HCT116 (cell line): Measurements from ENCODE around the gene GABRA5. TPM values are rescaled to one million over a fixed set of nuclear protein-coding genes. Genes with fewer than 3 reads are reported as not detected.
A peak's percentile ranks its signal among the peaks of the same experiment; 100 is the strongest.

Experiments used
- ATAC-seq: fragments of 200-7000 bp; cut with Tn5 transposase; 2 replicates; pipeline ENCODE4 v1.9.1; 2020; ENCODE audit warnings: mild to moderate bottlenecking, moderate library complexity
- BruUV-seq: library from RNA; stranded (reverse); fragments of 400-500 nt; replicated peaks from 2 replicates; lab custom pipeline; 2021; lab: Mats Ljungman, UMichigan
- CTCF ChIA-PET: fragments of 300-600 bp; sonication (Branson Sonifier 250); formaldehyde crosslinking; loops from one replicate; lab custom pipeline; 2021; ENCODE audit warnings: antibody characterized with exemption; lab: Charles Lee
- POLR2A ChIA-PET: fragments of 300-600, 350-600 bp; sonication (Branson Sonifier 250); formaldehyde crosslinking; loops from one replicate; lab custom pipeline; 2021; ENCODE audit warnings: antibody characterized with exemption; lab: Charles Lee
- RAD21 ChIA-PET, 2 experiments: fragments of 300-600 bp; sonication (Branson Sonifier 250); formaldehyde crosslinking; loops; one replicate each; lab custom pipeline; 2023; ENCODE audit warnings: low total read pairs in 2 of 2; ENCODE audit not compliant: uncharacterized antibody in 2 of 2, unreplicated experiment in 2 of 2, low non-redundant PET in 1 of 2; lab: Charles Lee
- DNase-seq: peaks from one replicate; pipeline ENCODE4 v3.0.0-alpha.2; 2010; ENCODE audit warnings: low read depth, low spot score
- H2AFZ ChIP-seq: fragments of 200-600 bp; shearing (Covaris generic), sonication (generic); 2 replicates; pipeline ENCODE4 v1.6.1; 2017; ENCODE audit warnings: low read depth, mixed run types, mixed read lengths, antibody characterized with exemption, low read length; ENCODE audit not compliant: poor library complexity, severe bottlenecking
- H3K27ac ChIP-seq: 2 replicates; pipeline ENCODE4 v1.5.1; 2012; ENCODE audit warnings: low read depth, low read length
- H3K27me3 ChIP-seq: fragments of 200-600 bp; sonication (generic); 2 replicates; pipeline ENCODE4 v1.6.1; 2016; ENCODE audit warnings: mixed run types, low read length, mixed read lengths; ENCODE audit not compliant: insufficient read depth
- H3K36me3 ChIP-seq, 2 experiments: fragments of 200-500 bp in 1 of 2; fragments of 200-600 bp in 1 of 2; sonication (Bioruptor generic) in 1 of 2; sonication (generic) in 1 of 2; 2 replicates each; pipeline versions ENCODE4 v1.5.1 to v1.6.1; 2014 to 2016; ENCODE audit warnings: low read length in 2 of 2, inconsistent platforms in 1 of 2, mixed read lengths in 1 of 2, mixed run types in 1 of 2; ENCODE audit not compliant: insufficient read depth in 2 of 2, control insufficient read depth in 1 of 2
- H3K4me1 ChIP-seq, 2 experiments: fragments of 200-600 bp in 1 of 2; sonication (generic) in 1 of 2; 2 replicates each; pipeline versions ENCODE4 v1.5.1 to v1.6.1; 2012 to 2017; ENCODE audit warnings: low read length in 2 of 2, inconsistent platforms in 1 of 2, mild to moderate bottlenecking in 1 of 2, mixed read lengths in 1 of 2, mixed run types in 1 of 2, moderate library complexity in 1 of 2; ENCODE audit not compliant: insufficient read depth in 2 of 2, control insufficient read depth in 1 of 2
- H3K4me2 ChIP-seq: fragments of 200-600 bp; sonication (generic); 2 replicates; pipeline ENCODE4 v1.6.1; 2017; ENCODE audit warnings: mixed run types, low read length, mixed read lengths
- H3K4me3 ChIP-seq, 2 experiments: fragments of 200-600 bp in 1 of 2; sonication (generic) in 1 of 2; replicated peaks in 1 of 2; 2 replicates each; pipeline ENCODE4 v1.5.1; 2011 to 2016; ENCODE audit warnings: low read length in 2 of 2, control low read depth in 1 of 2, low read depth in 1 of 2, mild to moderate bottlenecking in 1 of 2, mixed read lengths in 1 of 2, mixed run types in 1 of 2
- H3K79me2 ChIP-seq: fragments of 200-600 bp; sonication (generic); 2 replicates; pipeline ENCODE4 v1.6.1; 2017; ENCODE audit warnings: mild to moderate bottlenecking, mixed run types, low read length, moderate library complexity, mixed read lengths; ENCODE audit not compliant: insufficient read depth
- H3K9ac ChIP-seq: fragments of 200-600 bp; sonication (generic); 2 replicates; pipeline ENCODE4 v1.6.1; 2016; ENCODE audit warnings: low read length, mixed read lengths
- H3K9me2 ChIP-seq: fragments of 200-600 bp; sonication (generic), shearing (Covaris generic); 2 replicates; pipeline ENCODE4 v1.6.1; 2017; ENCODE audit warnings: mixed run types, mild to moderate bottlenecking, moderate library complexity; ENCODE audit not compliant: insufficient read depth
- H3K9me3 ChIP-seq, 2 experiments: fragments of 200-500 bp in 1 of 2; fragments of 200-600 bp in 1 of 2; sonication (Bioruptor generic) in 1 of 2; sonication (generic) in 1 of 2; 2 replicates each; pipeline ENCODE4 v1.6.1; 2014 to 2017; ENCODE audit warnings: low read length in 2 of 2, mixed read lengths in 2 of 2, inconsistent platforms in 1 of 2, low read depth in 1 of 2, mild to moderate bottlenecking in 1 of 2, mixed run types in 1 of 2, moderate library complexity in 1 of 2; ENCODE audit not compliant: control insufficient read depth in 1 of 2, insufficient read depth in 1 of 2
- H4K20me1 ChIP-seq: fragments of 200-600 bp; sonication (generic), shearing (Covaris generic); 2 replicates; pipeline ENCODE4 v1.6.1; 2017; ENCODE audit warnings: mixed run types, mild to moderate bottlenecking, moderate library complexity; ENCODE audit not compliant: insufficient read depth
- CBX3 ChIP-seq: IDR thresholded peaks from 2 replicates; pipeline ENCODE4 v1.6.1; 2012; ENCODE audit warnings: low read depth
- CEBPB ChIP-seq: IDR thresholded peaks from 2 replicates; pipeline ENCODE4 v1.6.1; 2012; ENCODE audit warnings: low read depth
- ELF1 ChIP-seq: IDR thresholded peaks from 2 replicates; pipeline ENCODE4 v1.6.1; 2012; ENCODE audit warnings: low read depth, borderline replicate concordance
- POLR2AphosphoS5 ChIP-seq: IDR thresholded peaks from 2 replicates; pipeline ENCODE4 v1.6.1; 2011; ENCODE audit warnings: mild to moderate bottlenecking, low read depth, low read length, moderate library complexity
- RAD21 ChIP-seq: IDR thresholded peaks from 2 replicates; pipeline ENCODE4 v1.6.1; 2012; ENCODE audit warnings: low read depth, mild to moderate bottlenecking
- SRF ChIP-seq: IDR thresholded peaks from 2 replicates; pipeline ENCODE4 v1.6.1; 2012; ENCODE audit warnings: low read depth
- intact Hi-C: fragments of 100-400 bp; cut with micrococcal nuclease; formaldehyde crosslinking; loops from 2 replicates; pipeline ENCODE4 v1.10.0; 2022
- total RNA-seq: library from RNA; stranded (reverse); gene quantifications from one replicate; pipeline ENCODE4 v1.2.1, GENCODE V29; 2021; ENCODE audit not compliant: unreplicated experiment
- TF ChIP-seq, protein P1 (sequence below), 3 experiments: fragments of 200-600 bp in 1 of 3; sonication (generic) in 1 of 3; IDR thresholded peaks in 2 of 3; conservative IDR thresholded peaks in 1 of 3; 2 replicates each; pipeline ENCODE4 v1.5.1; 2012 to 2017; ENCODE audit warnings: low read depth in 2 of 3, low read length in 2 of 3, antibody characterized with exemption in 1 of 3, borderline replicate concordance in 1 of 3, control low read depth in 1 of 3, mild to moderate bottlenecking in 1 of 3, mixed read lengths in 1 of 3, mixed run types in 1 of 3, moderate library complexity in 1 of 3; ENCODE audit not compliant: insufficient read depth in 1 of 3
- TF ChIP-seq, protein P2 (sequence below): IDR thresholded peaks from 2 replicates; pipeline ENCODE4 v1.6.1; 2012
- TF ChIP-seq, protein P3 (sequence below): IDR thresholded peaks from 2 replicates; pipeline ENCODE4 v1.6.1; 2011; ENCODE audit warnings: mild to moderate bottlenecking, low read length, moderate library complexity; ENCODE audit not compliant: insufficient replicate concordance; ENCODE audit errors: extremely low read depth
- TF ChIP-seq, protein P4 (sequence below): IDR thresholded peaks from 2 replicates; pipeline ENCODE4 v1.6.1; 2012; ENCODE audit warnings: low read depth

The GABRA5 gene
- total RNA-seq, 1 experiment from 2014 or later, result not detected

DNA sequence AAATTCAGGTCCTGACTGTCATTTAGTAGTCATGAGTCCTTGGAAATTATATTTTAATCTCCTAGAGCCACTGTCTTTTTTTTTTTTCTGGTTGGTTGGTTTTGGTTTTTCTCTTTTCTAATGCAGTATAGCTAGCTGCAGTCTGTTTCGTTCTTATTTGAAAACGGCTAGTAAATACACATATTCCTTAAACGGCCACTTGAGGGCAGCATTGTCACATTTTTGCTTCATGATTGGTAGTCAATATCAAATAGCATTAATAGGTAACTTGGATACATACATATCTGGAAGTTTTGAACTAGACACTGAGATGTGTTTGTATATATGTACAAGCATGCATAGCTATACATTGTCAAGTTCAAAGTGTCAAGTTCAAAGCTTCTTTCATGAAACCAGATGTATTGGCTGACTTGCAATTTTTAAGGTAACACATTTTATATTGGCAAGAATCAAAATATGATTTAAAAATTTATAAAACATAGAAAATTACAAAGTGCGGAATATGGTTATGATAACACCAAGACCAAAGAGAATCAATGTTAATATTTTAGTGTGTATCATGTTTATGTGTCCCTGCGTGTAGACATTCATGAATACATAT lies 22.5 kb downstream of the GABRA5 start:
- no peaks in the 10 kb centered on the region for H3K79me2 ChIP-seq
- TF ChIP-seq CBX3 (no peak), RAD21 (peak; percentile 34; the same call in 1 of the 2 replicates), POLR2AphosphoS5 (no peak), CEBPB (no peak), ELF1 (no peak), SRF (no peak)
- TF ChIP-seq, protein P1, sequence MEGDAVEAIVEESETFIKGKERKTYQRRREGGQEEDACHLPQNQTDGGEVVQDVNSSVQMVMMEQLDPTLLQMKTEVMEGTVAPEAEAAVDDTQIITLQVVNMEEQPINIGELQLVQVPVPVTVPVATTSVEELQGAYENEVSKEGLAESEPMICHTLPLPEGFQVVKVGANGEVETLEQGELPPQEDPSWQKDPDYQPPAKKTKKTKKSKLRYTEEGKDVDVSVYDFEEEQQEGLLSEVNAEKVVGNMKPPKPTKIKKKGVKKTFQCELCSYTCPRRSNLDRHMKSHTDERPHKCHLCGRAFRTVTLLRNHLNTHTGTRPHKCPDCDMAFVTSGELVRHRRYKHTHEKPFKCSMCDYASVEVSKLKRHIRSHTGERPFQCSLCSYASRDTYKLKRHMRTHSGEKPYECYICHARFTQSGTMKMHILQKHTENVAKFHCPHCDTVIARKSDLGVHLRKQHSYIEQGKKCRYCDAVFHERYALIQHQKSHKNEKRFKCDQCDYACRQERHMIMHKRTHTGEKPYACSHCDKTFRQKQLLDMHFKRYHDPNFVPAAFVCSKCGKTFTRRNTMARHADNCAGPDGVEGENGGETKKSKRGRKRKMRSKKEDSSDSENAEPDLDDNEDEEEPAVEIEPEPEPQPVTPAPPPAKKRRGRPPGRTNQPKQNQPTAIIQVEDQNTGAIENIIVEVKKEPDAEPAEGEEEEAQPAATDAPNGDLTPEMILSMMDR (IDR thresholded peaks at IDR 0.05 in 2 of 3, conservative IDR thresholded peaks at IDR 0.05 in 1 of 3; ENCODE audit: borderline replicate concordance in 1 of 3, insufficient read depth in 1 of 3, low read depth in 2 of 3, low read length in 2 of 3), result peak in 2 of 3 experiments; percentile 17 to 72; a peak in 2 of 6 replicates
- TF ChIP-seq, protein P2, sequence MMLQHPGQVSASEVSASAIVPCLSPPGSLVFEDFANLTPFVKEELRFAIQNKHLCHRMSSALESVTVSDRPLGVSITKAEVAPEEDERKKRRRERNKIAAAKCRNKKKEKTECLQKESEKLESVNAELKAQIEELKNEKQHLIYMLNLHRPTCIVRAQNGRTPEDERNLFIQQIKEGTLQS, result no peak
- TF ChIP-seq, protein P3, sequence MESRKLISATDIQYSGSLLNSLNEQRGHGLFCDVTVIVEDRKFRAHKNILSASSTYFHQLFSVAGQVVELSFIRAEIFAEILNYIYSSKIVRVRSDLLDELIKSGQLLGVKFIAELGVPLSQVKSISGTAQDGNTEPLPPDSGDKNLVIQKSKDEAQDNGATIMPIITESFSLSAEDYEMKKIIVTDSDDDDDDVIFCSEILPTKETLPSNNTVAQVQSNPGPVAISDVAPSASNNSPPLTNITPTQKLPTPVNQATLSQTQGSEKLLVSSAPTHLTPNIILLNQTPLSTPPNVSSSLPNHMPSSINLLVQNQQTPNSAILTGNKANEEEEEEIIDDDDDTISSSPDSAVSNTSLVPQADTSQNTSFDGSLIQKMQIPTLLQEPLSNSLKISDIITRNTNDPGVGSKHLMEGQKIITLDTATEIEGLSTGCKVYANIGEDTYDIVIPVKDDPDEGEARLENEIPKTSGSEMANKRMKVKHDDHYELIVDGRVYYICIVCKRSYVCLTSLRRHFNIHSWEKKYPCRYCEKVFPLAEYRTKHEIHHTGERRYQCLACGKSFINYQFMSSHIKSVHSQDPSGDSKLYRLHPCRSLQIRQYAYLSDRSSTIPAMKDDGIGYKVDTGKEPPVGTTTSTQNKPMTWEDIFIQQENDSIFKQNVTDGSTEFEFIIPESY, result no peak
- TF ChIP-seq, protein P4, sequence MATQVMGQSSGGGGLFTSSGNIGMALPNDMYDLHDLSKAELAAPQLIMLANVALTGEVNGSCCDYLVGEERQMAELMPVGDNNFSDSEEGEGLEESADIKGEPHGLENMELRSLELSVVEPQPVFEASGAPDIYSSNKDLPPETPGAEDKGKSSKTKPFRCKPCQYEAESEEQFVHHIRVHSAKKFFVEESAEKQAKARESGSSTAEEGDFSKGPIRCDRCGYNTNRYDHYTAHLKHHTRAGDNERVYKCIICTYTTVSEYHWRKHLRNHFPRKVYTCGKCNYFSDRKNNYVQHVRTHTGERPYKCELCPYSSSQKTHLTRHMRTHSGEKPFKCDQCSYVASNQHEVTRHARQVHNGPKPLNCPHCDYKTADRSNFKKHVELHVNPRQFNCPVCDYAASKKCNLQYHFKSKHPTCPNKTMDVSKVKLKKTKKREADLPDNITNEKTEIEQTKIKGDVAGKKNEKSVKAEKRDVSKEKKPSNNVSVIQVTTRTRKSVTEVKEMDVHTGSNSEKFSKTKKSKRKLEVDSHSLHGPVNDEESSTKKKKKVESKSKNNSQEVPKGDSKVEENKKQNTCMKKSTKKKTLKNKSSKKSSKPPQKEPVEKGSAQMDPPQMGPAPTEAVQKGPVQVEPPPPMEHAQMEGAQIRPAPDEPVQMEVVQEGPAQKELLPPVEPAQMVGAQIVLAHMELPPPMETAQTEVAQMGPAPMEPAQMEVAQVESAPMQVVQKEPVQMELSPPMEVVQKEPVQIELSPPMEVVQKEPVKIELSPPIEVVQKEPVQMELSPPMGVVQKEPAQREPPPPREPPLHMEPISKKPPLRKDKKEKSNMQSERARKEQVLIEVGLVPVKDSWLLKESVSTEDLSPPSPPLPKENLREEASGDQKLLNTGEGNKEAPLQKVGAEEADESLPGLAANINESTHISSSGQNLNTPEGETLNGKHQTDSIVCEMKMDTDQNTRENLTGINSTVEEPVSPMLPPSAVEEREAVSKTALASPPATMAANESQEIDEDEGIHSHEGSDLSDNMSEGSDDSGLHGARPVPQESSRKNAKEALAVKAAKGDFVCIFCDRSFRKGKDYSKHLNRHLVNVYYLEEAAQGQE, result no peak
- TF ChIP-seq, all 23 proteins: peak for 2
- Histone ChIP-seq H2AFZ (no peak overlapping the region), H3K9me3 (peaks cover 8 to 26% of the 10 kb centered on the region in 2 experiments; a peak in 2 of 4 replicates), H3K4me2 (no peak overlapping the region), H3K4me1 (no peaks in the 10 kb centered on the region), H3K9ac (no peak overlapping the region), H3K27me3 (no peaks in the 10 kb centered on the region), H3K36me3 (no peaks in the 10 kb centered on the region), H4K20me1 (no peaks in the 10 kb centered on the region), H3K9me2 (no peaks in the 10 kb centered on the region), H3K27ac (no peak overlapping the region), H3K4me3 (no peak overlapping the region)
- intact Hi-C loops, result loop anchor here (1.0 kb wide), 1 partner anchor 1234 kb away; no protein-coding TSS in a partner anchor
- ATAC-seq, result no peak
- POLR2A ChIA-PET, result no interaction called here
- DNase-seq, result peak; percentile 62
- BruUV-seq, result no TSS peak
- RAD21 ChIA-PET, result no interaction called here
- CTCF ChIA-PET, result interaction anchor here (1.6 kb wide), 1 partner anchor 1132 kb away, joined by 3 read pairs; no protein-coding TSS in a partner anchor
